Esophagus mucosa (tissue), 1 donor: ENCODE results near the gene MED13. TPM values are rescaled to one million over a fixed set of nuclear protein-coding genes. Genes with fewer than 3 reads are reported as not detected.
"Not testable (repeated sequence)": the region's sequence is repeated elsewhere in the genome, so short reads cannot be mapped to it uniquely, and the experiment has no call there.

Experiments used
- ATAC-seq: fragments of 200-7000 bp; cut with Tn5 transposase; one replicate; pipeline ENCODE4 v1.9.1; 2020
- total RNA-seq: library from RNA; stranded (reverse); gene quantifications from one replicate; pipeline ENCODE4 v1.2.4, GENCODE V29; 2023
- donor health status: DM: yes; HTN: yes; CAD: no.

The MED13 gene
- total RNA-seq, 1 donor from 2014 or later, result 43.7 TPM

GRCh38 chr17:61897548-61898180, 167.4 kb downstream of the MED13 start:
- ATAC-seq, result no peak

GRCh38 chr17:61895391-61895790, 169.7 kb downstream of the MED13 start:
- ATAC-seq, result no peak

GRCh38 chr17:61894310-61894709, 170.8 kb downstream of the MED13 start:
- not testable (repeated sequence) for ATAC-seq

Other genes starting within 250 kb of the MED13 start
- gene BRIP1, start 201.8 kb downstream of the MED13 start, total RNA-seq, result 3.9 TPM
- 8.6 TPM for gene INTS2, start 137.3 kb downstream of the MED13 start, total RNA-seq